ENCODE measurements around the gene SH2D6.

DNA sequence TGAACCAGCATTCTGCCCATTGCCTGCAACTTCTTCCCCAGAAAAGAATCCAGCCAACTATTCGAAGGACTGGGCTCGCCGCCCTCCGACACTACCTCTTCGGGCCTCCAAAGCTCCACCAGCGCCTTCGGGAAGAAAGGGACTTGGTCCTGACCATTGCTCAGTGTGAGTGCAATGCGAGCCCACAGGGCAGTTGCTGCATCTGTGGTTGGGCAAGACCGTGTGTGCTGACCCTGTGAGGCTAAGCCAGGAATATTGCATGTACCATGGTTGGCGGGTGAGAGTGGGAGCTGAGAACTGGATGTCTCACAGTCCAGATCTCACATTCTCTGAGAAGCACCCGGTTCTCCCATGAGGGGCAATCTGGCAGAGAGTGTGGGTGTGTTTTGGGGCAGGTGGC lies 47.5 kb upstream of the SH2D6 start:
- TF ChIP-seq HDAC2 (IDR thresholded peaks at IDR 0.05) (no peak), ATF2 (CRISPR knock-in tag; IDR thresholded peaks at IDR 0.05) (no peak), REST (IDR thresholded peaks at IDR 0.05; ENCODE audit: borderline replicate concordance) (no peak), REST (CRISPR knock-in tag; IDR thresholded peaks at IDR 0.05; ENCODE audit: low read depth) (no peak), MTA3 (IDR thresholded peaks at IDR 0.05; ENCODE audit: borderline replicate concordance) (no peak), JUN (IDR thresholded peaks at IDR 0.05; ENCODE audit: borderline replicate concordance, low read depth, low read length) (no peak), JUN (CRISPR knock-in tag; IDR thresholded peaks at IDR 0.05; ENCODE audit: borderline replicate concordance) (no peak), ZNF133 (CRISPR knock-in tag; IDR thresholded peaks at IDR 0.05) (no peak), CTCF (IDR thresholded peaks at IDR 0.05 in 2 of 3, conservative IDR thresholded peaks at IDR 0.05 in 1 of 3; ENCODE audit: insufficient read depth in 2 of 3, low read depth in 1 of 3, low read length in 3 of 3) (no peak), DMBX1 (CRISPR knock-in tag; IDR thresholded peaks at IDR 0.05; ENCODE audit: borderline replicate concordance) (no peak), SRSF1 (IDR thresholded peaks at IDR 0.05; ENCODE audit: low read depth, low read length) (no peak), JUNB (CRISPR knock-in tag; conservative IDR thresholded peaks at IDR 0.05) (no peak)

Measured in K562 (cell line).